ENCODE results near the gene MAB21L2.

The MAB21L2 gene

DNA sequence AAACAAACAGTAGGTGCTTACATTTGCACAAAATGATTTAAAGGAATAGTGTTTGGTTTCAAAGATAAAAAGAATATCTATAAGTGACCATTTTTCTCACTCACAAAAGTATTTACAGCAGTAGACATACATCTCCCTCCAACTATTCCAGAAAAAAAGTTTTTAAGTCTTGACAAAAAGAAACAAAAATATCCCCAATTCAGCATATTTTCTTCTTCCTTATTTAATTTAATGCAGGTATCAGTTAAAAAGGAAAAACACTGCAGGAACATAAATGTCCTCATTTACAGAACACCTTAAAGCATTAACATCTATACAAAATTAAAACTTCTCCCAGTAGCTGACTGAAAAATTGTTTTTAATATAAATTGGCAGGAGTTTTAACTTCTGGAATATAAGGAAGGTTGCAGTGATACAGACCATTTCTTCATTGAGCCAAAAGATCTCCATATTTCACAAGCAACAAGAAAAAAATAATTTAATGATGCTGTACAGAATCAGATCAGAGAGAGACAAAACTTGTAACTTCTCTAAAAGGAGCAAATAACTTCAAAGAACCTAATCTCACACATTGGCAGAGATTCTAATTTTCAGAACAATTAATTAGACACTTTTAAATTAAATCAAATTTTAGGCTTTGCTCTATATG is 4.3 kb downstream of the MAB21L2 start:
- Histone ChIP-seq H3K36me3 (ENCODE audit: insufficient read depth, low read length) (no peaks in the 10 kb centered on the region), H3K4me3 (ENCODE audit: low read depth in 1 of 2, low read length in 2 of 2) (peak overlapping the region; percentile 15 to 83)

DNA sequence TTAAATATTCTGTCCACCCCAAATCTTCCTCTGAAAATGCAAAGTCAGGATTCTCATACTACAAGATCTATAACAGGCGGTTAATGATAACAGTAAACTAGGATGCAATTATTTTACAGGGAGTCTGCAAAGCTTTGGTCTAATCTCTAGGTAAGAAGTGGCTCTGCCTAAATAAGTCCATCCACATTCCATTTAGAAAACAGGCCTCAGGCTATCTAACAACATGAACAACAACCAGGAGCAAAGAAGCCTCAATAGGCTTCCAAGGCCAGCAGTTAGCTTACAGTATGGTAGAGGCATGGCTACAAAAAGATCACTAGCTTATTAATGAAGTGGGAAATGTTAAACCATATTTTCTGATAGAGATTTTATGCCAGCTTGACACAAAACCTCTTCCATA is 6.4 kb downstream of the MAB21L2 start:
- peak overlapping the region; percentile 15 to 83 for H3K4me3 ChIP-seq (ENCODE audit: low read depth in 1 of 2, low read length in 2 of 2)
- no peaks in the 10 kb centered on the region for H3K36me3 ChIP-seq (ENCODE audit: insufficient read depth, low read length)
- no peaks in the 10 kb centered on the region for H3K27me3 ChIP-seq (ENCODE audit: control insufficient read depth in 1 of 2, insufficient read depth in 2 of 2, low read length in 2 of 2)
- peak overlapping the region; percentile 94 for H3K9ac ChIP-seq (ENCODE audit: low read length)
- no peaks in the 10 kb centered on the region for H3K4me1 ChIP-seq (ENCODE audit: insufficient read depth, low read length)
- peak overlapping the region; percentile 75 for H3K27ac ChIP-seq (ENCODE audit: low read depth, low read length)
- no peaks in the 10 kb centered on the region for H3K9me3 ChIP-seq (ENCODE audit: low read length)

More for the DNA sequence above, 4.3 kb downstream of the MAB21L2 start:
- Histone ChIP-seq H3K4me1 (ENCODE audit: insufficient read depth, low read length) (no peaks in the 10 kb centered on the region), H3K9ac (ENCODE audit: low read length) (peak overlapping the region; percentile 94), H3K27ac (ENCODE audit: low read depth, low read length) (peak overlapping the region; percentile 56), H3K9me3 (ENCODE audit: low read length) (no peaks in the 10 kb centered on the region), H3K27me3 (ENCODE audit: control insufficient read depth in 1 of 2, insufficient read depth in 2 of 2, low read length in 2 of 2) (no peaks in the 10 kb centered on the region)

DNA sequence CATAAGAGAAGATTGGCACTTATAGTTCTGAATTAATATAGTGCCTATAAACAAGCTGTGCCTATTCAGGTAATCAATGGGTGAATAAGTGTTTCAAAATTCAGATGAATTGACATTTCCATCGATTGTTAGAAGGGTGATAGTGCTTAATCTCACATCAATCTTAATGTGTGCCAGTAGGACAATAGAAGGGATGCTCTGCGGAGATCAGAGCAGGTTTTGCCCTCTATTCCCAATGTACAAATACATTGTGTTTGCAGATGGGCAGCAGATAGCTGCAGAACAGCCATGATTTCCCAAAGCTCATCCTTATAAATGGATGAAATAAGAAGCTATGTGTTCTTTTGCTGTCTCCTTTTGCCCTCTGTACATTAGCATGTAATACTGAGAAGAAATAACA is 7.2 kb downstream of the MAB21L2 start:
- Histone ChIP-seq H3K27ac (ENCODE audit: low read depth, low read length) (peak overlapping the region; percentile 75), H3K27me3 (ENCODE audit: control insufficient read depth in 1 of 2, insufficient read depth in 2 of 2, low read length in 2 of 2) (no peaks in the 10 kb centered on the region), H3K4me3 (ENCODE audit: low read depth in 1 of 2, low read length in 2 of 2) (peak overlapping the region; percentile 33 to 83), H3K4me1 (ENCODE audit: insufficient read depth, low read length) (no peaks in the 10 kb centered on the region), H3K36me3 (ENCODE audit: insufficient read depth, low read length) (no peaks in the 10 kb centered on the region), H3K9me3 (ENCODE audit: low read length) (no peaks in the 10 kb centered on the region), H3K9ac (ENCODE audit: low read length) (peak overlapping the region; percentile 94)

DNA sequence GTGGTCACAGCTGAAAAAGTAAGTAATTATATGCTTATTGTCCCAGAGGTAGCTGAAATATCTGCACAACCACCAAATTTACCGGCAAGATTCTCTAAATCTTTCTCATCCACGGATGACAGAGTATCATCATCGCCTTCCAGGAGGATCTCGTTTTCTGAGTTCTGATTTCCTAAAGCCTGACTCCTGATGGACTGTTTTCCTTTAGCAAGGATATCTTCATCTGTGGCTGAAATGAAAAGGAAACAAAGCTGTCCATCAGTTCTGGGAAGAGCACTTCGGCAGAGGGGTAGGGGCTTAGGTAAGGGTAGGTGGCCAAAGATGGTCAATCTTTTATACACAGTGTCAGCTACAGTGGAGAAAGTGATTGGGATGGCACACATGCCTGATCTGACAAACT is 8.7 kb downstream of the MAB21L2 start:
- Histone ChIP-seq H3K27me3 (ENCODE audit: control insufficient read depth in 1 of 2, insufficient read depth in 2 of 2, low read length in 2 of 2) (no peaks in the 10 kb centered on the region), H3K9ac (ENCODE audit: low read length) (peak overlapping the region; percentile 94), H3K4me3 (ENCODE audit: low read depth in 1 of 2, low read length in 2 of 2) (peak overlapping the region; percentile 36 to 83), H3K9me3 (ENCODE audit: low read length) (no peaks in the 10 kb centered on the region), H3K36me3 (ENCODE audit: insufficient read depth, low read length) (no peaks in the 10 kb centered on the region), H3K27ac (ENCODE audit: low read depth, low read length) (peak overlapping the region; percentile 77), H3K4me1 (ENCODE audit: insufficient read depth, low read length) (no peaks in the 10 kb centered on the region)

DNA sequence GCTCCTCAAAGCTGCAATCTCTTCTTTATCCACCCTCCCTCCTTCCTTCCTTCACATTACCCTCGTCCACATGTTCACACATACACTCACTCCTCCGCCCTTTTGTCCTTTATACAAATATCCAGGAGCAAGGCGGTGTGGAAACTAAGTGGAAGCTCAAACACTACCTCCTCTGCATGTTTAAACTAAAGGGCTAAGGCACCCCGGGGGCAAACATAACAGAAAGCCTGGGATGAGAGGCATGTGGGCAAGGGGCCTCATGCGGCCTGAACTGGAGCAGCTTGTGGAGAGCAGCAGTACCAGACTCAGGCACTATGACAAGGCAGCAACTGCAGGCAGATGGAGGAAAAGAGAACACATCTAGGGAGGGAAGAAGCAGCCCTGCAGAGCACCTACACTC is 9.5 kb downstream of the MAB21L2 start:
- peak overlapping the region; percentile 77 for H3K27ac ChIP-seq (ENCODE audit: low read depth, low read length)
- H3K36me3 ChIP-seq (ENCODE audit: insufficient read depth, low read length), result no peaks in the 10 kb centered on the region
- no peaks in the 10 kb centered on the region for H3K27me3 ChIP-seq (ENCODE audit: control insufficient read depth in 1 of 2, insufficient read depth in 2 of 2, low read length in 2 of 2)
- H3K9me3 ChIP-seq (ENCODE audit: low read length), result no peaks in the 10 kb centered on the region
- H3K9ac ChIP-seq (ENCODE audit: low read length), result peak overlapping the region; percentile 94
- H3K4me3 ChIP-seq (ENCODE audit: low read depth in 1 of 2, low read length in 2 of 2), result peak overlapping the region; percentile 12 to 83
- H3K4me1 ChIP-seq (ENCODE audit: insufficient read depth, low read length), result no peaks in the 10 kb centered on the region

DNA sequence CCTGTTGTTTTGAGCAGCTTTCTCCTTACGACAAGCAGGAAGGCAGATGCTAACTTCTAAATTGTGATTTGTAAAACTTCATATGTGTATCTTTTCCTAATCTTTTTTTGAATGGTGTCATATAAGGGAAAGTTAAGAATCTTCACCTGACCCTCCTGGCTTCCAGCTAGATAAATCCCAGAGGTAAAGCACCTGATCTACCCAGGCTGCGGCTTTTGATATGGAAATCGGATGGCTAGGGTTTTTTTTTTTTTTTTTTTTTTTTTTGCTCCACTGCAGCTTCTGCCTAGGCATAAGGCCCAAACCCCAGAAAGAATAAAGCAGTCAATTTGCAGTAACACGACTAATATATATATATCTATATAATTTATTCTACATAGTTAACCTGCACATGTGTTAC is 10.0 kb downstream of the MAB21L2 start:
- Histone ChIP-seq H3K36me3 (ENCODE audit: insufficient read depth, low read length) (no peaks in the 10 kb centered on the region), H3K27ac (ENCODE audit: low read depth, low read length) (peak overlapping the region; percentile 77)

DNA sequence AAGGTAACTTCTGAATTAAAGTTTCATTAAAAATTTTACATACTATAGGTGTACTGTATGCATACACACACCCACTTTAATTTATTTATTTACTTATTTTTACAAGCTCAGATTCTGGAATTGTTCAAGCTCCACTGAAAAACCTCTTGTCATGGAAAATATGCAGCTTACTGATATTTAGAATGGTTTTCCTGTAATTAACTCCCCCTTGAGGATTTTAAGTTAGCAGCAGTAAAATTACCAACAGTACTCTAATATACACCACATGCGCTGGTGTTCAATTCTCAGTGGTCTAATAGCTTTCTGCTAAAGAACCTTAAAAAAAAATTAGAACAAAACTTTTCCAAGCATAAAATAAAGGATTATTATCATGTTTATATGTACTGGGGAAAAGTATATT is 12.0 kb downstream of the MAB21L2 start:
- no peaks in the 10 kb centered on the region for H3K27me3 ChIP-seq (ENCODE audit: control insufficient read depth in 1 of 2, insufficient read depth in 2 of 2, low read length in 2 of 2)
- H3K4me1 ChIP-seq (ENCODE audit: insufficient read depth, low read length), result peaks cover 3% of the 10 kb centered on the region
- H3K27ac ChIP-seq (ENCODE audit: low read depth, low read length), result peak overlapping the region; percentile 71
- no peaks in the 10 kb centered on the region for H3K9me3 ChIP-seq (ENCODE audit: low read length)
- H3K4me3 ChIP-seq (ENCODE audit: low read depth in 1 of 2, low read length in 2 of 2), result no peak overlapping the region
- H3K9ac ChIP-seq (ENCODE audit: low read length), result no peak overlapping the region
- H3K36me3 ChIP-seq (ENCODE audit: insufficient read depth, low read length), result no peaks in the 10 kb centered on the region

More for the DNA sequence above, 10.0 kb downstream of the MAB21L2 start:
- Histone ChIP-seq H3K9me3 (ENCODE audit: low read length) (no peaks in the 10 kb centered on the region), H3K27me3 (ENCODE audit: control insufficient read depth in 1 of 2, insufficient read depth in 2 of 2, low read length in 2 of 2) (no peaks in the 10 kb centered on the region), H3K4me1 (ENCODE audit: insufficient read depth, low read length) (no peaks in the 10 kb centered on the region), H3K4me3 (ENCODE audit: low read depth in 1 of 2, low read length in 2 of 2) (peak overlapping the region in 1 of 2 donors; percentile 83), H3K9ac (ENCODE audit: low read length) (peak overlapping the region; percentile 94)

DNA sequence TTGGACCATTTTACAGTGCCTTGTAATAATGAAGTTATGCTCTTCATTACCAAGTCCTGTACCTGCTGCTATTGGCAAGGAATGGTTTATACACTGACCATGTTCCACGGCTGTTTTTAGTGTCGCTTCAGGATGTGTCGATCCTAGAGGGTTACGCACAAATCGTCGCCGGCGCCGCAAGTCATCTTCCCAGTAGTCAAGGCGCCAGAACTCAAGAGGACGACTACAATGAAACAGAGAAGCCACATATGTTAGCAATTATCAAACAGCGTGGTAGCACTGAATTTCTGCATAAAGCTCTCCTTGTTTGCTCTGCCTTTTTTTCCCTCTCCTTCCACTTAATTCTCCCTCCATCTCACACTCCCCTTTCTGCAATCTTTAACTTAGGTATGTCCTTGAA is 17.0 kb downstream of the MAB21L2 start:
- peak overlapping the region; percentile 6 for H3K27ac ChIP-seq (ENCODE audit: low read depth, low read length)
- H3K4me1 ChIP-seq (ENCODE audit: insufficient read depth, low read length), result peaks cover 3% of the 10 kb centered on the region
- H3K27me3 ChIP-seq (ENCODE audit: control insufficient read depth in 1 of 2, insufficient read depth in 2 of 2, low read length in 2 of 2), result no peaks in the 10 kb centered on the region
- H3K36me3 ChIP-seq (ENCODE audit: insufficient read depth, low read length), result no peaks in the 10 kb centered on the region
- H3K9ac ChIP-seq (ENCODE audit: low read length), result no peak overlapping the region
- no peaks in the 10 kb centered on the region for H3K9me3 ChIP-seq (ENCODE audit: low read length)
- H3K4me3 ChIP-seq (ENCODE audit: low read depth in 1 of 2, low read length in 2 of 2), result no peak overlapping the region

DNA sequence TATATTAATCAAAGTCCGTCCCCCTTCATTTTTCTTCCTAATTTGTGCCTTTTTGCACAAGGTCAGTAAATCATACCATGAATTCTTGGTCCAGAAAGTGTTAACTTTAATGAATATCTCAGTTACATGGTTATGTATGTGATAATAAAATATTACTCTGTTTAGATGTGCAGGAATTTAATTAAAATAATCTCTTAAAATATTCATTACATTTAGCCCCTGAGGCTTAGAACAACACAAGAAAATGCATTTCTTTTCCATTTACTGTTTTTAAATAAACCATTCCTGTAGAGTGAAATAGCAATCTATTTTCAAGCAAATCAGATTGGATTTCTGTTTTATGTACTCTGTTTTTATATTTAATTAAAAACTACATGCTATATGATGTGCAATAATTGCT is 17.6 kb downstream of the MAB21L2 start:
- H3K4me1 ChIP-seq (ENCODE audit: insufficient read depth, low read length), result peaks cover 3% of the 10 kb centered on the region
- no peak overlapping the region for H3K4me3 ChIP-seq (ENCODE audit: low read depth in 1 of 2, low read length in 2 of 2)
- no peaks in the 10 kb centered on the region for H3K9me3 ChIP-seq (ENCODE audit: low read length)
- H3K36me3 ChIP-seq (ENCODE audit: insufficient read depth, low read length), result no peaks in the 10 kb centered on the region
- H3K27ac ChIP-seq (ENCODE audit: low read depth, low read length), result peak overlapping the region; percentile 6
- H3K9ac ChIP-seq (ENCODE audit: low read length), result no peak overlapping the region
- no peaks in the 10 kb centered on the region for H3K27me3 ChIP-seq (ENCODE audit: control insufficient read depth in 1 of 2, insufficient read depth in 2 of 2, low read length in 2 of 2)

DNA sequence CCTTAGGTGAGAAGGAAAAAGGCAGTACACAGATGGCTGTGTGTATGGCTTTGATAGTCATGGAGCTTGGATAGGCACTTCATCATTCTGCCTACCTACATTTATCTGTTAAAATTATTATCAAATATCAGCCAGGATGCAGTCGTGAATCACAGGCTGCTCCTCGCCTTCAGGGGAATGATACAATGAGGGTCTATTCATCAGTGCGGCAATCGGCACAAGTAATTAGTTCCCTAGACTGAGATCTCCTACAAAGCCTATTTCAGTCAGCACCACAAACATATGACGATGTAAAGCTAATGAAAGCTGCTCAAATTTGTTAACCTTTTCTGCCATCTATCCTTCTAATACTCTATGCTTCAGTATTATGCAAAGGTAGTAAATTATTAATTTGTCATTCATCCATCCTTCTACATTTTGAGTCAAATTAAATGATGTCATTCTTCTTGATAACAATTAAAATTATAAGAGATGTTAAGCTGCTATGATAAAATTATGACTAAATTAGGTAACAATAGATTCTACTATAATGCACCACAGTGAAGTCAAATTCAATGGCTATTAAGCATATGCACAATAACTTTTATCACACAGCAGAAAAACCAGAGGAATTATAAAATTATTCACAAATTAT is 19.0 kb downstream of the MAB21L2 start:
- Histone ChIP-seq H3K36me3 (ENCODE audit: insufficient read depth, low read length) (no peaks in the 10 kb centered on the region), H3K9me3 (ENCODE audit: low read length) (no peaks in the 10 kb centered on the region), H3K9ac (ENCODE audit: low read length) (no peak overlapping the region), H3K27me3 (ENCODE audit: control insufficient read depth in 1 of 2, insufficient read depth in 2 of 2, low read length in 2 of 2) (no peaks in the 10 kb centered on the region), H3K27ac (ENCODE audit: low read depth, low read length) (no peak overlapping the region), H3K4me1 (ENCODE audit: insufficient read depth, low read length) (peaks cover 3% of the 10 kb centered on the region), H3K4me3 (ENCODE audit: low read depth in 1 of 2, low read length in 2 of 2) (no peak overlapping the region)

DNA sequence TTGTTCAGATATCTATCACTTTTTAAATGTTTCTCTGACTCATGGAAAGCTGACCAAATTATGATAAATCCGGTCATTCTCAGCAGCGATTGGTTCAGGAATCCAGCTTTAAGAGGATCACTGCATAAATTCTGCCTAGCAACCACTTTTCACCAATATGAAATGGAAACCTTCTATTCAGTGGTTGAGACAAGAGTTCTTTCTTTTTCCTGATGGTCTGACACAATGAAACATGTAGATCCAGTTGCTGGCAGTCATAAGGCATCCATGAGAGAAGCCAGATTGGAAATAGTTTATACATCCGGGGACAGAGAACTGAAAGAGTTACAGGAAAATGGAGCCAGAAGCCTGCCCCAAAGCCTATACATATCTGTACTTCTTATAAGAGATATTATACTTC is 27.2 kb downstream of the MAB21L2 start:
- Histone ChIP-seq H3K9me3 (ENCODE audit: low read length) (no peaks in the 10 kb centered on the region), H3K4me1 (ENCODE audit: insufficient read depth, low read length) (no peaks in the 10 kb centered on the region), H3K4me3 (ENCODE audit: low read depth in 1 of 2, low read length in 2 of 2) (no peak overlapping the region), H3K36me3 (ENCODE audit: insufficient read depth, low read length) (no peaks in the 10 kb centered on the region), H3K27me3 (ENCODE audit: control insufficient read depth in 1 of 2, insufficient read depth in 2 of 2, low read length in 2 of 2) (no peaks in the 10 kb centered on the region), H3K27ac (ENCODE audit: low read depth, low read length) (no peak overlapping the region), H3K9ac (ENCODE audit: low read length) (no peak overlapping the region)

DNA sequence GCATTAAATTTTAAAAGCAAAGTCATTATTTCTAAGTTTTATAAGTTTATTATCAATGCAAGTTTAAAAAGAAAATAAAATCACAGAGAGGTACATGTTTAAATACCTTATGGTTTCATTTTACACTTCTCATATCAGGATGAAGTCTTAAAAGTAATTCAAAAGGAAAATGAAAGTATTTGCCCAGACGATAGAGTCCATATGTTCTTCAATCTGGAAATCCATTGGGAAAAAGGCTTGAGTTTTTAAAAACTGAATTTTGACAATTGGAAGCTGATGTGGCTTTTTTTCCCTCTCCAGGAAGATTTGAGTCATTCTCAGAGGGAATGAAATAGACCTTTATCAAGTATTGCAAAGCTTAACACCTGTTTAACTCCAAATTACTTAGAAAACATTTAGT is 37.1 kb downstream of the MAB21L2 start:
- Histone ChIP-seq H3K27me3 (ENCODE audit: control insufficient read depth in 1 of 2, insufficient read depth in 2 of 2, low read length in 2 of 2) (no peaks in the 10 kb centered on the region), H3K9me3 (ENCODE audit: low read length) (no peaks in the 10 kb centered on the region), H3K27ac (ENCODE audit: low read depth, low read length) (no peak overlapping the region), H3K9ac (ENCODE audit: low read length) (no peak overlapping the region), H3K36me3 (ENCODE audit: insufficient read depth, low read length) (no peaks in the 10 kb centered on the region), H3K4me3 (ENCODE audit: low read depth in 1 of 2, low read length in 2 of 2) (no peak overlapping the region), H3K4me1 (ENCODE audit: insufficient read depth, low read length) (peaks cover 9% of the 10 kb centered on the region)

All from muscle layer of colon (tissue), 2 donors.